H1 (cell line): ENCODE measurements around the gene INPP5A. TPM values are rescaled to one million over a fixed set of nuclear protein-coding genes. Genes with fewer than 3 reads are reported as not detected.

Source experiments
- CTCF ChIA-PET: fragments of 300-600 bp; sonication (Branson Sonifier 250); formaldehyde crosslinking; loops from one replicate; lab custom pipeline; 2021; ENCODE audit not compliant: partially characterized antibody; lab: Charles Lee
- POLR2A ChIA-PET: fragments of 300-600 bp; sonication (Branson Sonifier 250); formaldehyde crosslinking; loops from one replicate; lab custom pipeline; 2021; ENCODE audit warnings: inconsistent platforms; ENCODE audit not compliant: partially characterized antibody; lab: Charles Lee
- DNase-seq, 2 experiments: peaks; one replicate each; pipeline versions ENCODE4 v3.0.0 to v3.0.0-alpha.2; 2010 to 2022; ENCODE audit warnings: low spot score in 2 of 2, low read depth in 1 of 2, mixed read lengths in 1 of 2
- FAIRE-seq: peaks from 2 replicates; lab custom pipeline; 2011; peaks lifted over from hg19 to GRCh38; lab: Jason Lieb, UNC
- H2AFZ ChIP-seq: 2 replicates; pipeline ENCODE4 v1.8.1; 2012; ENCODE audit warnings: low read length, inconsistent platforms
- H2AK5ac ChIP-seq: 2 replicates; pipeline ENCODE4 v1.6.1; 2013; ENCODE audit warnings: low read depth, low read length
- H2BK120ac ChIP-seq: replicated peaks from 2 replicates; pipeline ENCODE3; 2013; ENCODE audit warnings: low read depth, low read length, inconsistent platforms
- H2BK12ac ChIP-seq: 2 replicates; pipeline ENCODE4 v1.6.1; 2013; ENCODE audit warnings: low read depth, low read length
- H2BK15ac ChIP-seq: 2 replicates; pipeline ENCODE4 v1.6.1; 2013; ENCODE audit warnings: low read length
- H2BK20ac ChIP-seq: 2 replicates; pipeline ENCODE4 v1.6.1; 2013; ENCODE audit warnings: low read length
- H2BK5ac ChIP-seq: 2 replicates; pipeline ENCODE4 v1.6.1; 2013; ENCODE audit warnings: low read depth, low read length
- H3K14ac ChIP-seq: 2 replicates; pipeline ENCODE4 v1.6.1; 2013; ENCODE audit warnings: inconsistent platforms; ENCODE audit not compliant: insufficient read length
- H3K18ac ChIP-seq: 2 replicates; pipeline ENCODE4 v1.6.1; 2013; ENCODE audit warnings: low read length; ENCODE audit errors: extremely low read depth
- H3K23ac ChIP-seq: 2 replicates; pipeline ENCODE4 v1.6.1; 2013; ENCODE audit warnings: inconsistent platforms; ENCODE audit not compliant: insufficient read length
- H3K23me2 ChIP-seq: 2 replicates; pipeline ENCODE4 v1.6.1; 2013; ENCODE audit warnings: low read depth, low read length
- H3K27ac ChIP-seq: 2 replicates; pipeline ENCODE4 v1.6.1; 2011; ENCODE audit warnings: low read depth, low read length, inconsistent platforms
- H3K27me3 ChIP-seq, 4 experiments: replicated peaks in 1 of 4; 1 replicate in 1 of 4; 2 replicates in 3 of 4; pipeline versions ENCODE4 v1.6.1 to v1.8.1; 2011 to 2013; ENCODE audit warnings: low read length in 3 of 4, mild to moderate bottlenecking in 3 of 4, inconsistent platforms in 2 of 4, mixed read lengths in 2 of 4, moderate library complexity in 1 of 4; ENCODE audit not compliant: control insufficient read depth in 3 of 4, insufficient read depth in 3 of 4; ENCODE audit errors: extremely low read depth in 1 of 4
- H3K36me3 ChIP-seq, 4 experiments: 2 replicates each; pipeline versions ENCODE4 v1.6.1 to v1.8.1; 2011 to 2013; ENCODE audit warnings: mild to moderate bottlenecking in 4 of 4, low read length in 3 of 4, moderate library complexity in 2 of 4, control low read depth in 1 of 4, inconsistent platforms in 1 of 4; ENCODE audit not compliant: insufficient read depth in 4 of 4, control insufficient read depth in 2 of 4
- H3K4ac ChIP-seq: replicated peaks from 2 replicates; pipeline ENCODE3; 2013; ENCODE audit warnings: low read length, low read depth, mixed read lengths, inconsistent platforms; ENCODE audit not compliant: insufficient read length
- H3K4me1 ChIP-seq, 4 experiments: replicated peaks in 1 of 4; 1 replicate in 1 of 4; 2 replicates in 3 of 4; pipeline versions ENCODE4 v1.6.1 to v1.8.1; 2011 to 2013; ENCODE audit warnings: low read length in 3 of 4, inconsistent platforms in 2 of 4, mixed read lengths in 1 of 4; ENCODE audit not compliant: insufficient read depth in 4 of 4, control insufficient read depth in 3 of 4
- H3K4me2 ChIP-seq, 2 experiments: 2 replicates each; pipeline versions ENCODE4 v1.6.1 to v1.8.1; 2011 to 2013; ENCODE audit warnings: low read depth in 2 of 2, low read length in 2 of 2, control low read depth in 1 of 2, inconsistent platforms in 1 of 2, mild to moderate bottlenecking in 1 of 2; ENCODE audit not compliant: insufficient read depth in 1 of 2
- H3K4me3 ChIP-seq, 4 experiments: fragments of 200-600, 300-600 bp in 1 of 4; sonication (generic), shearing (Covaris generic), sonication (Bioruptor Twin) in 1 of 4; 2 replicates each; pipeline versions ENCODE4 v1.5.1 to v1.8.1; 2011 to 2016; ENCODE audit warnings: low read length in 4 of 4, low read depth in 3 of 4, control low read depth in 2 of 4, inconsistent platforms in 2 of 4, mild to moderate bottlenecking in 2 of 4, mixed read lengths in 1 of 4, moderate library complexity in 1 of 4; ENCODE audit not compliant: insufficient read depth in 2 of 4; ENCODE audit errors: extremely low read depth in 1 of 4
- H3K56ac ChIP-seq: replicated peaks from 2 replicates; pipeline ENCODE3; 2013; ENCODE audit warnings: low read depth, mild to moderate bottlenecking, mixed read lengths, low read length, inconsistent platforms; ENCODE audit not compliant: insufficient read length
- H3K79me1 ChIP-seq: 2 replicates; pipeline ENCODE4 v1.6.1; 2013; ENCODE audit warnings: low read depth, low read length, control low read depth
- H3K79me2 ChIP-seq, 2 experiments: 2 replicates each; pipeline versions ENCODE4 v1.6.1 to v1.8.1; 2012 to 2013; ENCODE audit warnings: low read length in 2 of 2, mild to moderate bottlenecking in 2 of 2, inconsistent platforms in 1 of 2; ENCODE audit not compliant: insufficient read depth in 2 of 2, control insufficient read depth in 1 of 2
- H3K9ac ChIP-seq, 4 experiments: replicated peaks in 1 of 4; 1 replicate in 1 of 4; 2 replicates in 3 of 4; pipeline versions ENCODE4 v1.6.1 to v1.8.1; 2011 to 2013; ENCODE audit warnings: low read depth in 3 of 4, low read length in 3 of 4, control low read depth in 2 of 4, mild to moderate bottlenecking in 2 of 4, moderate library complexity in 2 of 4, inconsistent platforms in 1 of 4; ENCODE audit errors: extremely low read depth in 1 of 4
- H3K9me3 ChIP-seq, 2 experiments: 2 replicates each; pipeline versions ENCODE4 v1.6.1 to v1.8.1; 2012 to 2013; ENCODE audit warnings: mild to moderate bottlenecking in 2 of 2, moderate library complexity in 2 of 2, control low read depth in 1 of 2, inconsistent platforms in 1 of 2, low read depth in 1 of 2, low read length in 1 of 2, mixed read lengths in 1 of 2; ENCODE audit not compliant: insufficient read depth in 2 of 2
- H4K20me1 ChIP-seq, 2 experiments: replicated peaks in 1 of 2; 2 replicates each; pipeline versions ENCODE3 to v1.8.1; 2011 to 2013; ENCODE audit warnings: inconsistent platforms in 2 of 2, low read length in 2 of 2, mild to moderate bottlenecking in 1 of 2; ENCODE audit not compliant: insufficient read depth in 2 of 2, control insufficient read depth in 1 of 2
- H4K5ac ChIP-seq: 2 replicates; pipeline ENCODE4 v1.6.1; 2013; ENCODE audit warnings: low read length, low read depth, mixed read lengths, inconsistent platforms; ENCODE audit not compliant: insufficient read length
- H4K8ac ChIP-seq: 2 replicates; pipeline ENCODE4 v1.8.0; 2013; ENCODE audit warnings: mild to moderate bottlenecking, moderate library complexity, low read length, inconsistent platforms; ENCODE audit not compliant: insufficient read depth; ENCODE audit errors: extremely low read depth
- H4K91ac ChIP-seq: replicated peaks from 2 replicates; pipeline ENCODE3; 2013; ENCODE audit warnings: low read length, mixed read lengths, inconsistent platforms; ENCODE audit not compliant: insufficient read length
- CBX8 ChIP-seq: fragments of 300-800, 300-1000 bp; sonication (generic); IDR thresholded peaks from 2 replicates; pipeline ENCODE4 v1.7.1; 2016; ENCODE audit warnings: low read depth, low read length, borderline replicate concordance
- EGR1 ChIP-seq: IDR thresholded peaks from 2 replicates; pipeline ENCODE4 v1.6.1; 2011; ENCODE audit warnings: low read depth, low read length, borderline replicate concordance
- GTF2F1 ChIP-seq: IDR thresholded peaks from 2 replicates; pipeline ENCODE4 v1.6.1; 2012; ENCODE audit warnings: low read depth, low read length, improper control_type of control experiment, borderline replicate concordance
- JUN ChIP-seq: IDR thresholded peaks from 2 replicates; pipeline ENCODE4 v1.6.1; 2011; ENCODE audit warnings: low read depth, mild to moderate bottlenecking, improper control_type of control experiment, low read length
- JUND ChIP-seq: IDR thresholded peaks from 2 replicates; pipeline ENCODE4 v1.6.1; 2011; ENCODE audit warnings: mild to moderate bottlenecking, improper control_type of control experiment, low read length
- POLR2A ChIP-seq, 2 experiments: IDR thresholded peaks; 1 replicate in 1 of 2; 2 replicates in 1 of 2; pipeline ENCODE4 v1.6.1; 2011; ENCODE audit warnings: low read depth in 2 of 2, low read length in 2 of 2, mild to moderate bottlenecking in 2 of 2; ENCODE audit errors: control extremely low read depth in 1 of 2
- POLR2AphosphoS5 ChIP-seq: IDR thresholded peaks from 2 replicates; pipeline ENCODE4 v1.6.1; 2011; ENCODE audit warnings: low read depth, low read length
- RAD21 ChIP-seq, 2 experiments: IDR thresholded peaks in 1 of 2; conservative IDR thresholded peaks in 1 of 2; 2 replicates each; pipeline ENCODE4 v1.6.1; 2011; ENCODE audit warnings: low read depth in 2 of 2, low read length in 2 of 2, improper control_type of control experiment in 1 of 2, inconsistent platforms in 1 of 2, mild to moderate bottlenecking in 1 of 2, moderate library complexity in 1 of 2
- SP1 ChIP-seq: IDR thresholded peaks from 2 replicates; pipeline ENCODE4 v1.6.1; 2011; ENCODE audit warnings: low read depth, low read length
- TAF7 ChIP-seq: optimal IDR thresholded peaks from 2 replicates; pipeline ENCODE3; 2011; ENCODE audit warnings: low read depth, mild to moderate bottlenecking, inconsistent platforms, low read length, moderate library complexity, borderline replicate concordance
- TBP ChIP-seq: IDR thresholded peaks from 2 replicates; pipeline ENCODE4 v1.6.1; 2011; ENCODE audit warnings: low read depth, low read length, improper control_type of control experiment
- USF2 ChIP-seq: IDR thresholded peaks from 2 replicates; pipeline ENCODE4 v1.6.1; 2011; ENCODE audit warnings: low read length, improper control_type of control experiment
- YY1 ChIP-seq: IDR thresholded peaks from 2 replicates; pipeline ENCODE4 v1.6.1; 2011; ENCODE audit warnings: low read depth, mild to moderate bottlenecking, low read length
- WGBS, 2 experiments: shearing (Covaris generic) in 1 of 2; methylation state at CpG; one replicate each; pipeline versions ENCODE4 v1.1.6 to v1.1.7; 2013 to 2015; ENCODE audit warnings: low lambda C conversion rate in 2 of 2, mixed read lengths in 2 of 2, inconsistent platforms in 1 of 2, low coverage in 1 of 2, missing lambda C conversion rate in 1 of 2; ENCODE audit not compliant: insufficient replicate concordance in 2 of 2, insufficient coverage in 1 of 2, insufficient read length in 1 of 2; ENCODE audit errors: extremely low coverage in 1 of 2, missing lambda C conversion rate in 1 of 2; 5-methylcytosine and 5-hydroxymethylcytosine counted together
- polyA plus RNA-seq, 7 experiments: library from polyadenylated mRNA; depleted of rRNA in 3 of 7; stranded (reverse) in 5 of 7; unstranded in 2 of 7; fragments of >200 nt in 5 of 7; fragments of 200-250 nt in 2 of 7; gene quantifications; 1 replicate in 5 of 7; 2 replicates in 1 of 7; 4 replicates in 1 of 7; pipeline versions ENCODE4 v1.2.1 to v1.2.3, GENCODE V29; 2011 to 2013; ENCODE audit warnings: missing spikeins in 2 of 7, mixed read lengths in 2 of 7
- total RNA-seq: library from RNA; stranded (reverse); fragmentation: NEBNext Ultra II Directional; extraction: Animal tissue kit (Norgen Biotek cat#: 25700); gene quantifications from 2 replicates; pipeline ENCODE4 v1.2.1, GENCODE V29; 2021

The INPP5A gene
- total and polyA plus RNA-seq, 2 of the 8 experiments (the other 6 are each of a cell fraction or from before 2014, with no cell fraction given) = 19.7 to 27.5 TPM

- no peaks in the 10 kb centered on the region for H3K36me3 ChIP-seq
- DNase-seq (no peak), FAIRE-seq (no peak)
- ChIA-PET POLR2A (no interaction called here), CTCF (no interaction called here)
- H3K4ac ChIP-seq = no peak overlapping the region
- H4K8ac ChIP-seq = peak overlapping the region; percentile 86; the same call in 1 of the 2 replicates
- no peak overlapping the region for H2BK15ac ChIP-seq
- WGBS, 2 experiments = 94% methylated on average over 20 of the region's 26 CpGs; no CpG with 5 or more reads in 1 of the 2 experiments
- H2BK120ac ChIP-seq = no peak overlapping the region
- H2AFZ ChIP-seq = no peak overlapping the region
- H3K4me2 ChIP-seq = no peak overlapping the region
- no peak overlapping the region for H2BK12ac ChIP-seq
- H3K23ac ChIP-seq = no peak overlapping the region
- no peaks in the 10 kb centered on the region for H4K20me1 ChIP-seq
- no peak overlapping the region for H3K18ac ChIP-seq
- no peak overlapping the region for H2BK5ac ChIP-seq
- no peaks in the 10 kb centered on the region for H3K79me2 ChIP-seq
- no peaks in the 10 kb centered on the region for H3K4me1 ChIP-seq
- H3K27ac ChIP-seq = no peak overlapping the region
- no peaks in the 10 kb centered on the region; the same call in 1 of the 2 replicates for H3K79me1 ChIP-seq
- no peak overlapping the region for H3K9ac ChIP-seq
- H2BK20ac ChIP-seq = no peak overlapping the region
- no peak overlapping the region for H4K5ac ChIP-seq
- no peak overlapping the region for H2AK5ac ChIP-seq
- peaks cover 7 to 14% of the 10 kb centered on the region in 2 experiments for H3K9me3 ChIP-seq
- H3K23me2 ChIP-seq = no peaks in the 10 kb centered on the region
- no peak overlapping the region for H3K4me3 ChIP-seq
- no peak overlapping the region for H3K14ac ChIP-seq
- H3K27me3 ChIP-seq = no peaks in the 10 kb centered on the region
- H4K91ac ChIP-seq = no peak overlapping the region
- no peak overlapping the region for H3K56ac ChIP-seq
- no peak for TF ChIP-seq JUND
- no peak for TF ChIP-seq SP1
- no peak for TF ChIP-seq USF2
- TF ChIP-seq CBX8 = no peak
- no peak for TF ChIP-seq TAF7
- no peak for TF ChIP-seq RAD21 (IDR thresholded peaks at IDR 0.05 in 1 of 2, conservative IDR thresholded peaks at IDR 0.05 in 1 of 2; ENCODE audit: low read depth in 2 of 2, low read length in 2 of 2)
- no peak for TF ChIP-seq POLR2A (IDR thresholded peaks at IDR 0.05; ENCODE audit: control extremely low read depth in 1 of 2, low read depth in 2 of 2, low read length in 2 of 2)
- no peak for TF ChIP-seq EGR1
- no peak for TF ChIP-seq TBP
- no peak for TF ChIP-seq YY1
- no peak for TF ChIP-seq JUN
- no peak for TF ChIP-seq POLR2AphosphoS5
- TF ChIP-seq GTF2F1 = no peak
These were observed 163.7 kb downstream of the INPP5A start for GRCh38 chr10:132701099-132701845.
